ENCODE measurements around the gene UBAC2.
A peak's percentile ranks its signal among the peaks of the same experiment; 100 is the strongest.

DNA sequence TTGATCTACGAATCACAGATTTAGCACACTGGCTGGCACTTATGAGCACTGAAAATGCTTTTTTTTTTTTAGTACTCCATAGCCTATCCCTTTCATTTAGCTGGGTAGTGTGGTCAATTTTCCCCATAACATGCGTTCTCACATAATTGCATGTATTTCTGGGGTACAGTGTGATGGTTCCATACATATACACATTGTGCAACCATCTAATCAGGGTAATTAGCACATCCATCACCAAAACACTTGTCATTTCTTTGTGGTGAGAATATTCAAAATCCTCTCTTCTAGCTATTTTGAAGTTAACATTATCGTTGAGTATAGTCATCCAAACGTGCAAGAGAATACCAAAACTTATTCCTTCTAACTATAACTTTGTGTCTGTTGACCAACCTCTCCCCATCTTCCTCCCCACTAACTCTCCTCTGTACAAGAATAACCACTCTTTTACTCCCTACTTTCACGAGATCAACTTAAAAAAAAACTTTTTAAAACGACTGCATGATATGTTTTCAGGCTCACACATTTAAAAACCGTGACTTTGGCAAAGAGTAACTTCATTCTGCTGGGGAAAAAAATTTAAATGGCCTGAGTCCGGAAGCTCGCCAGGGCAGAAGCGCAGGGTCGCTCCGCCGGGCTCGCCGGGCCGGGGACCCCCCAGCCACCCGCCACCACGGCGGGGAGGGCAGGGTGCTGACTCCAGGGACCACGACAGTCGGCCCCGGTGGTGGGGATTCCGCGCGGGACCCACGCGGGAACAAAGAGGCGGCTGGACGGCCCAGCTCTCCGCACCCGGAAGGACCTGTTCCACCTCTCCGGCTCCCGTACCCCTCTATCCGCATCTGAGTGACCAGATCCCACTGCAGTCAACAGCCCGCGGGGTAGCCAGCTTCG, 868 bp upstream of the UBAC2 start:
- TF ChIP-seq POLR2AphosphoS5 (IDR thresholded peaks at IDR 0.05; ENCODE audit: low read depth, low read length) (no peak), POLR2A (IDR thresholded peaks at IDR 0.05; ENCODE audit: low read depth, low read length) (0 out of 2 replicates have a peak, but pooled peaks have one; percentile 14), POU2F2 (IDR thresholded peaks at IDR 0.05; ENCODE audit: low read depth, low read length) (no peak)
